Cardiac fibroblast (primary cell): Measurements from ENCODE around the gene ARMC9.
A peak's percentile ranks its signal among the peaks of the same experiment; 100 is the strongest.

Source experiments
- DNase-seq, 2 donors: peaks; one replicate each; pipeline versions ENCODE4 v3.0.0 to v3.0.0-alpha.2; 2010; ENCODE audit warnings: low read depth in 2 of 2
- H3K4me3 ChIP-seq, 2 donors: replicated peaks in 1 of 2; 1 replicate in 1 of 2; 2 replicates in 1 of 2; pipeline ENCODE4 v1.5.1; 2011; ENCODE audit warnings: low read depth in 2 of 2, low read length in 2 of 2, mild to moderate bottlenecking in 2 of 2, moderate library complexity in 1 of 2
- TF ChIP-seq, protein P1 (sequence below): IDR thresholded peaks from one replicate; pipeline ENCODE4 v1.5.1; 2011; ENCODE audit warnings: low read depth, mild to moderate bottlenecking, low read length, inconsistent platforms

Gene ARMC9

DNA sequence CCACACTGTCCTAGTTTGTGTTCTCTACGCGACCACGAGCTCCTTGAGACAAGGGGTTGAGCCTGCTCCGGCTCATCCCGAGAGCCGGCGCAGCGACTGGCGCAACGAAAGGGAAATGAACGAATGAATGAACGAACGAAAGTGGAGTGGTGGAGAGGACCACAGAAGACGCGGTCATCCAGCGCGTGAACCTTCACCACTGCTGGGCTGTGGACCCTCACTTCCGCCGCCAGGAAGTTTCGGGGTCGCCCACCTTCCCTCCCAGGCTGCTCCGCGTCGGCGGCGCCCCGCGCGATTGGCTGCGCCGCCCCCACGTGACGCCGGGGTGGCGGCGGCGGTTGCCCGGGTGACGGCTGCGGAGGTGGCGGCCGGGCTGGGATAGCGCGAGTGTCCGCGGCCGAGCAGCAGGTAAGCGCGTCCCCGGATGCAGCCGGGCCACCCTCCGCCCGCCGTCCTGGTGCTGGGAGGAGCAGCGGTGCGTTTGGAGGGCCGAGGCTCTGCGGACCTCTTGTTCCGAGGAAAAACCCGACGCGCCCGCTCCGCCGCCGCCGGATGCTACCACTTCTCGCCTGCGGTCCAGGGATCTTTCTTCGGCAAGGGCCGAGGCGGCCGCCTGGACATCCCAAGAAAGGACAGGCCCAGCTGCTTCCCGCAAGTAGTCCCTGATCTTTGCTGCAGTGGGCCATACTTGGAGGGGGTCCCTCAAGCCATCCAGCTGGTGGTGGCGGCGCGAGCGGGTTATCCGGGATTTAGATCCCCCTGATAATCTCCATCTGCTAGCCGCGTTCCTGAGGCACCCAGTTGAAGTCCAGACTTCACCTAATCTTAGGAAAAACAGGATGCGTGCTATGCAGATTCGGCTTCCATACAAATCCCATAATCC is at the start of gene ARMC9:
Gene ARMC9, plus strand, starts transcription at position 341 of the 883 bp plus-strand sequence. CDS start 7,608 bp downstream, outside the sequence.
- H3K4me3 ChIP-seq = peak within 1 kb of the TSS; percentile 83 to 99
- peak; percentile 62 to 68 for DNase-seq
- TF ChIP-seq, protein P1, sequence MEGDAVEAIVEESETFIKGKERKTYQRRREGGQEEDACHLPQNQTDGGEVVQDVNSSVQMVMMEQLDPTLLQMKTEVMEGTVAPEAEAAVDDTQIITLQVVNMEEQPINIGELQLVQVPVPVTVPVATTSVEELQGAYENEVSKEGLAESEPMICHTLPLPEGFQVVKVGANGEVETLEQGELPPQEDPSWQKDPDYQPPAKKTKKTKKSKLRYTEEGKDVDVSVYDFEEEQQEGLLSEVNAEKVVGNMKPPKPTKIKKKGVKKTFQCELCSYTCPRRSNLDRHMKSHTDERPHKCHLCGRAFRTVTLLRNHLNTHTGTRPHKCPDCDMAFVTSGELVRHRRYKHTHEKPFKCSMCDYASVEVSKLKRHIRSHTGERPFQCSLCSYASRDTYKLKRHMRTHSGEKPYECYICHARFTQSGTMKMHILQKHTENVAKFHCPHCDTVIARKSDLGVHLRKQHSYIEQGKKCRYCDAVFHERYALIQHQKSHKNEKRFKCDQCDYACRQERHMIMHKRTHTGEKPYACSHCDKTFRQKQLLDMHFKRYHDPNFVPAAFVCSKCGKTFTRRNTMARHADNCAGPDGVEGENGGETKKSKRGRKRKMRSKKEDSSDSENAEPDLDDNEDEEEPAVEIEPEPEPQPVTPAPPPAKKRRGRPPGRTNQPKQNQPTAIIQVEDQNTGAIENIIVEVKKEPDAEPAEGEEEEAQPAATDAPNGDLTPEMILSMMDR = no peak

- peak; percentile 54 for DNase-seq
- H3K4me3 ChIP-seq = no peak overlapping the region
- TF ChIP-seq, protein P1 = no peak
Measured at GRCh38 chr2:231152800-231153557, 45.5 kb upstream of the ARMC9 start.

GRCh38 chr2:231159306-231159705 is 39.1 kb upstream of the ARMC9 start:
- DNase-seq = no peak
- no peak overlapping the region for H3K4me3 ChIP-seq
- TF ChIP-seq, protein P1 = no peak

GRCh38 chr2:231160701-231161100 is 37.7 kb upstream of the ARMC9 start:
- TF ChIP-seq, protein P1 = no peak
- H3K4me3 ChIP-seq = no peak overlapping the region
- DNase-seq = no peak

DNA sequence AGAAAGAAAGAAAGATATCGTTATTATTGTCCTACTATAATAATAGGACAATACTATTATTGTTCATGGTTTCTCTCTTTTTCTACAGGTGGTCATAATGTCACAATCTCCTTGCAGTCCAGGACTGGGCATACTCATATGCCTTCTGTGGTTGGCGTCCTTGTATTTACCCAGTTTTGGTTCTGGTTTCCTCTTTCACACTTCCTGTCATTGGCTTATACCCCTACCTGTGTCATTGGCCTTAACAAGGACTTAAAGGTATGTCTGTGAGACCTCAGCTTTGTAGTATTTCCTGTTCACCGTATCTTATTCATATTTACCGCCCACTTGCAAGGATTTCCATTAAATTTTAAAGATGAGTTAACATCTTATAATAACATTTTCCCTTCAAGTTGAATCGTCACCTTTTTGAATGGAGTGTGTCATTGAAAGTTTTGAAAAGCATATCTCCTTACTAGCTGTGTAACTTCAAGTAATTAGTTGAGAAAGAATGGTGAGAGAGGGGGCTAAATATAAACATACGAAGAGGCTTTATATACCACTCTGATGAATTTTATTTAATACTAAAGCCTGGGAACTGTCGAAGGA is 37.1 kb upstream of the ARMC9 start:
- no peak overlapping the region for H3K4me3 ChIP-seq
- TF ChIP-seq, protein P1 = no peak
- no peak for DNase-seq

DNA sequence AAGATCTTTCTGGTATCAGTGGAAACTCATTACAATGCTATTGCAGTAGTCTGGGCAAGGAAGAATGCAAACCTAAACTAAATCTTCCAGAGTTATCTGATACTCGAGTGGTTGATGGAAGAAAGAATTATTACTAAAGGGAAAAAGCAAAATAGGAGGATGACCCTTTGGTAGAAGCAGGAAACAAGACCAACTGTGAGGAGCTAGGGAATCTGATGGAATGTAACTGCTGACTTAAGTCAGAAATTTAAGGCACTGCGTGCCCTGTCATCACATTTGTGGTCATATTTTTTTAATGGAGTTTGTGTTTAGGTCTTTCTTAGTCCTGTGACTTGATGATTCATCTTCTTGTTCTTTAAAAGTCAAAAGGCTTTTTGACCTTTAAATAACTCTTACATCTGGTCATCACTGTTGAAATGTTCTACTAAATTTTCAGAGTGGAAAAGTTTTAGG is 36.5 kb upstream of the ARMC9 start:
- TF ChIP-seq, protein P1 = no peak
- DNase-seq = peak; percentile 98
- no peak overlapping the region for H3K4me3 ChIP-seq
